GM12891 (cell line): ENCODE results near the gene NF1.
"Not testable (repeated sequence)": the region's sequence is repeated elsewhere in the genome, so short reads cannot be mapped to it uniquely, and the experiment has no call there.

Experiments used
- DNase-seq: peaks from one replicate; pipeline ENCODE4 v3.0.0; 2011; ENCODE audit warnings: low spot score; ENCODE audit not compliant: insufficient read length
- FAIRE-seq: peaks from 2 replicates; lab custom pipeline; 2011; peaks lifted over from hg19 to GRCh38; lab: Jason Lieb, UNC
- PAX5 ChIP-seq: IDR thresholded peaks from 2 replicates; pipeline ENCODE4 v1.6.1; 2011; ENCODE audit warnings: low read length, moderate library complexity, mild to moderate bottlenecking; ENCODE audit not compliant: insufficient read depth, severe bottlenecking
- POLR2A ChIP-seq: IDR thresholded peaks from 2 replicates; pipeline ENCODE4 v1.6.1; 2011; ENCODE audit warnings: low read depth, low read length, control low read depth
- POLR2AphosphoS5 ChIP-seq: IDR thresholded peaks from 2 replicates; pipeline ENCODE4 v1.6.1; 2011; ENCODE audit warnings: low read depth, low read length, control low read depth
- POU2F2 ChIP-seq: IDR thresholded peaks from 2 replicates; pipeline ENCODE4 v1.6.1; 2011; ENCODE audit warnings: low read depth, mild to moderate bottlenecking, control low read depth, low read length, moderate library complexity
- SPI1 ChIP-seq: IDR thresholded peaks from 2 replicates; pipeline ENCODE4 v1.6.1; 2011; ENCODE audit warnings: low read depth, low read length, control low read depth
- TAF1 ChIP-seq: IDR thresholded peaks from 2 replicates; pipeline ENCODE4 v1.6.1; 2011; ENCODE audit warnings: low read depth, low read length, control low read depth

Gene NF1

DNA sequence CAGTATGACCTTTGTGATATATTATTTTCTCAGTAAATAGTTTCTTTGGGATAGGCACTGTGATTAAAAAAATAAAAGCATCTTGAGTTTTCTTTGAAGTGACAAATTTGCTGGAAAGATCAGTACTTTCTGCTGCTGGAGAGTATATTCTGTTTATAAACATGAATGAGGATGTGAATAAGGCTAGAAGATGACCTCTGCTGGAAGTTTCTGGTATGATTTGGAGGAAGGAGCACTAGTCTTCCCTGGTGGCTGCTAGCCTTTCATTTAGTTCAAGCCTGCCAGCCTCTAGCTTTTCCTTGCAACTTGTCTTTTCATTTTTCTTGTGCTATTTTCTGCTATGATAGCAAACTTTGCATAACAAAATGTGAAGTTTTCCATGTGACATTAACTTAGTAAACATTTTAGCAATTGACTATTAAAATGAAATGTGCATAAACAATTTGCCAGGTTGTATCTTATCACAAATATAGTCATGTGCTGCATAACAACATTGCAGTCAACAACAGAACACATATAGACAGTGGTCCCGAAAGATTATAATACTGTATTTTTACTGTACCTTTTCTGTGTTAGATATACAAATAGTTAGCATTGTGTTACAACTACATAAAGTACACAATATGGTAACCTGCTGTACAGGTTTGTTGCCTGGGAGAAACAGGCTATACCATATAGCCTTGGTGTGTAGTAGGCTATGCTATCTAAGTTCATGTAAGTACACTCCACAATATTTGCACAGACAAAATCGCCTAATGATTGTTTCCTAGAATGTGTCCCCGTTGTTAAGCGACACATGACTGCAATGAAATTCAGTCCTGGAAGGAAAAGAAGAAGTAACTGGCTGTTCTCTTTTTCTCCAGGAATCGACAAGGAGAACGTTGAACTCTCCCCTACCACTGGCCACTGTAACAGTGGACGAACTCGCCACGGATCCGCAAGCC is 278.6 kb downstream of the NF1 start:
- FAIRE-seq (peak; percentile 66), DNase-seq (no peak)
- TF ChIP-seq POU2F2 (no peak), POLR2AphosphoS5 (no peak), SPI1 (no peak), TAF1 (no peak), PAX5 (no peak), POLR2A (no peak)

DNA sequence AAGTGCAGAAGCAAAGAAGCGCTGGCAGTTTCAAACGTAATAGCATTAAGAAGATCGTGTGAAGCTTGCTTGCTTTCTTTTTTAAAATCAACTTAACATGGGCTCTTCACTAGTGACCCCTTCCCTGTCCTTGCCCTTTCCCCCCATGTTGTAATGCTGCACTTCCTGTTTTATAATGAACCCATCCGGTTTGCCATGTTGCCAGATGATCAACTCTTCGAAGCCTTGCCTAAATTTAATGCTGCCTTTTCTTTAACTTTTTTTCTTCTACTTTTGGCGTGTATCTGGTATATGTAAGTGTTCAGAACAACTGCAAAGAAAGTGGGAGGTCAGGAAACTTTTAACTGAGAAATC is 279.3 kb downstream of the NF1 start:
- TF ChIP-seq SPI1: peak; percentile 79
- no peak for TF ChIP-seq POU2F2
- DNase-seq (no peak), FAIRE-seq (peak; percentile 26)

DNA sequence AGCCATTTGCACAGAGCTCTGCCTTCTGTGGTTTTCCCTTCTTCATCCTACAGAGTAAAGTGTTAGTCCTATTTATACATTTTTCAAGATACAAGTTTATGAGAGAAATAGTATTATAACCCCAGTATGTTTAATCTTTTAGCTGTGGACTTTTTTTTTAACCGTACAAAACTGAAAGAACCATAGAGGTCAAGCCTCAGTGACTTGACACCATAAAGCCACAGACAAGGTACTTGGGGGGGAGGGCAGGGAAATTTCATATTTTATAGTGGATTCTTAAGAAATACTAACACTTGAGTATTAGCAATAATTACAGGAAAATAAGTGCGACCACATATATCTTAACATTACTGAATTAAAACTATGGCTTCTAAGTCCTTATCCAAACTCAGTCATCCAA is 279.7 kb downstream of the NF1 start:
- FAIRE-seq (no peak), DNase-seq (no peak)
- TF ChIP-seq POLR2A (no peak), PAX5 (peak; percentile 35)

DNA sequence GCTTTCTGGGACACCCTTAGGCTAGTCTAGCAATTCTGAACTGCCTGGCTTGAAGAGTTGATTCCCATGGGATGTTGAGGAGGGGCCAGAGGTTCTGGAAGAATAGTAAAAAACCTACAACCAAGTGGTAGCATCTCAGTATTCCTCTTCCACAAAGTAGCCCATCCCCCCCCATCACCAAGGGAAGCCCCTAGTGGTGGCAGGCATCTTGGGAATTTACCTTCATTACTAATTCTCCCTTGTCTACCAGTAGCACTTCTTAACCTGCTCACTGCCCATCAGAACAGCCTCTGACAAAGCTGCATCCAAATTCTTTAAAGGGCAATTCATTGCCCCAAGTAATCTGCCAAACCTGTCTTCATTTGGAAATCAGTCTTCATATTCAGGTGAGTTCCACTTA is 283.9 kb downstream of the NF1 start:
- TF ChIP-seq POLR2AphosphoS5 (no peak), TAF1 (no peak), POLR2A (no peak), SPI1 (no peak), POU2F2 (no peak), PAX5 (no peak)
- no peak for DNase-seq
- no peak for FAIRE-seq

DNA sequence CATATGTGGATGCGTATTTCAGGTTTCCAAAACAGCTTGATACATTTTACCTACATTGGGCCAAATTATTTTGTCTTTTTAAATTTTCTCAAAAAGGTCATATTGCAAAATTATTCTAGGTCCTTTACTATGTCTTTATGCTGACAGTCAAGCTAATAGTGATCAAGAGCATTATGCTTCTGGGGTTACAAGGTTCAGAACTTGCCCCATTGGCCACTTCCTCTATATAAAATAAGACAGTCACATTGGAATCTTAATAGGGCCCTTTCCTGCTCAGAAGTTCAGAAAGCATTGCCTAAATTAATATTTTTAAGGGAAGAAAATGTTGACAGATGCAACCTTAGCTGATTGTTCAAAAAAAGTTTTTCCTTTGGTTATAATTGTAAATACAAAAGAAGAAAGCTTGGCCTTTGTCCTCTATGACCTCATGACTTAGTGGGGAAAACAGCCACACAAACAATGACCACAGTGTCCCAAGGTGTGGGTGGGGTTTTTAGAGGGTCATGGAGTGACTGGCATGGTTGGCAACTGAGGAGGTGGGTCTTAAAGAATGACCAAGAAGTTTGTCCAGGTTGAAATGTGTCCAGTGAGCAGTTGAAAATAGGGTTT is 284.9 kb downstream of the NF1 start:
- FAIRE-seq: no peak
- TF ChIP-seq POLR2AphosphoS5 (no peak), POLR2A (no peak), SPI1 (no peak), TAF1 (no peak), PAX5 (no peak), POU2F2 (no peak)

DNA sequence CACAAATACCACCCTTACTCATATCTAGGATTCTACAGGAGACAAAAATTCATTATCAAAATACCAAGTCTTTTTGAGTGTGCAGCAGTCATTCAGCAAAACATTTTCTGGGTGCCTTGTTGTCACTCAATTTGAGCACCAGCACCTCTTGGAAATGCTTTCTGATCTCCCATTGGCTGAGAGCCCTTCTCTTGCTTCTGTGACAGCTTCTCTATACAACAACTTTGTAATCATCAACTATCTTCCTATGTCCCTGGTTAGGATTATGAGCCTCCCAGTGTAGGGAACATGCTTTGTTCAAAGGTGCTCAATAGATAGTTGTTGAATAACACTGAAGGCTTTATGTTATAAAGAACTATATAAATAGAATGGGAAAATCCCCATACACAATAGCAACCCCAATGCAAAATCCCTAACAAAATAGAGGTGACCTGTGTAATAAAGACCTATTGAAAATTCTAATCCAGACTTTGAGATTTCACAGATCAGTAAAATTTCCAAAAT is 286.4 kb downstream of the NF1 start:
- no peak for TF ChIP-seq PAX5
- TF ChIP-seq SPI1: no peak
- no peak for TF ChIP-seq POLR2AphosphoS5
- no peak for TF ChIP-seq POLR2A
- no peak for TF ChIP-seq TAF1
- TF ChIP-seq POU2F2: no peak
- DNase-seq (no peak), FAIRE-seq (peak; percentile 31)

More for the DNA sequence above, 284.9 kb downstream of the NF1 start:
- DNase-seq: no peak

DNA sequence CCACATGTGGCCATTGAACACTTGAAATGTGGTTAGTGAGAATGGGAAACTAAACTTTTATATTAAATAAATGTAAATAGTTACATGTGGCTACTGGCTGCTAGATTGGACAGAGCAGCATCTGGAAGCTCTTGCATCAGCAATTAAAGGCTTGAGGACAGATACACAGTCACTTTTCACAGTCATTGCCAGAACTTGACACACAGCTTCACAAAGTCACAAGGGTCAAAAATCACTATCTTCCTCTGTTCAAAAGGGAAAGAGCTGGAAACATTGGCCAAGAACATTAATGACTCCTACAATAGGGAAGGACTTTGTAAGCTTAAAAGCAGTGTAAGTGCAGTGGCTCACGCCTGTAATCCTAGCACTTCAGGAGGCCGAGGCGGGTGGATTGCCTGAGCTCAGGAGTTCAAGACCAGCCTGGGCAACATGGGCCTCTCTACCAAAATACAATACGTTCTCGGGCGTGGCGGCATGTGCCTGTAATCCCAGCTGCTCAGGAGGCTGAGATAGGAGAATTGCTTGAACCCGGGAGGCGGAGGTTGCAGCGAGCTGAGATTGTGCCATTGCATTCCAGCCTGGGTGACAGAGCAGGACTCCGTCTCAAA is 288.0 kb downstream of the NF1 start:
- DNase-seq, FAIRE-seq: not testable (repeated sequence)

DNA sequence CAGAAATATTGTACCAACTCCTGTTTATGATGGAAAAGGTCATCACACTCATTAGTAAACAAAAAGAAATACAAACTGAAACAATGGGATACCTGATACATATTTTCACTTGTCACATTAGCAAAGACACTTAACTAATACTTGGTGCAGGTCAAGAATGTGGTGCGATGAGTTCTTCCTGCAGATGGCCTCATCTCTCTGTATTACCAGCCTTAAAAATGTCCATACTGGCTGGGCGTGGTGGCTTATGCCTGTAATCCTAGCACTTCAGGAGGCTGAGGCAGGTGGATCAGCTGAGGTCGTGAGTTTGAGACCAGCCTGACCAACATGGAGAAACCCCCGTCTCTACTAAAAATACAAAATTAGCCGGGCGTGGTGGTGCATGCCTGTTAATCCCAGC is 288.7 kb downstream of the NF1 start:
- not testable (repeated sequence) for DNase-seq, FAIRE-seq

DNA sequence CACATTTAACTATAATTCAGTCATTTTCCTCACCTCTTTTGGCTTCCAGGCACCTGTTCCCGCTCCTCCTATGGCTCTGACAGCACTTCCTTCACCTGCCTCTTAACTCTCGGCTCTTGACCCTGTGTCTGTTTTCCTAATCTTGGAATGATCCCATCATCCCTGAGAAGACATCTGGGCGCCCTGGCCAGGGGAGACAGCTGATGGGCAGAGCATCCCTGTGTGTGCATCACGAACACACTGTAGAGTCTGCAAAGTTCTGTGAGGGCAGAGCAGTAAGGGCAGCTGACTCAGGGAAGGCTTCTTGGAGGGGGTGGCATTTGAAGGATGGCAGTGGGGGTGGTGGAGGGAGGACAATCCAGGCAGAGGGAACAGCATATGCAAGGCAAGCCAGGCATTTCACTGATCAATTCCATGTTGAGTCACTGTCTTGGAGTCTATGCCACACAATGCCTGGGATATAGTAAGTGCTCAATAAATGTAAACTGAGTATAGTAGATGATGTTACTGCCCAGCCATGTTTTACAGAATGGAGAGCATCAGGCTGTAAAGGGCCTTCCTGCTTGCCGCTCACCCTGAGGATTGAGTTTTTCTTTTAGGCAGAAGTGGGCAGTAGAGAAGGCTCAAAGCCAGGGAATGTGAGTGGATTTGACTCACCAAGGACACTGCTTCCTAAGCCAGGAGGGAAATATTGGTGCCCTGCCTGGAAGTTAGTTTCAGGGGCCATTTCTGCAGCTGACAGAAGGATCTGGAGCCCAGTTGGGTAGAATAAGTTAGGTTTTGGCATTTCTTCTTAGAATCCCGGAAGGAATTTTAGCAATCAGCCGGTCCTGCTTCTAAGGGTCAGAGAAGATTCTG is 290.9 kb downstream of the NF1 start:
- no peak for TF ChIP-seq POU2F2
- TF ChIP-seq PAX5: no peak
- TF ChIP-seq POLR2A: no peak
- TF ChIP-seq SPI1: no peak
- no peak for TF ChIP-seq TAF1
- no peak for TF ChIP-seq POLR2AphosphoS5
- FAIRE-seq: no peak
- no peak for DNase-seq

DNA sequence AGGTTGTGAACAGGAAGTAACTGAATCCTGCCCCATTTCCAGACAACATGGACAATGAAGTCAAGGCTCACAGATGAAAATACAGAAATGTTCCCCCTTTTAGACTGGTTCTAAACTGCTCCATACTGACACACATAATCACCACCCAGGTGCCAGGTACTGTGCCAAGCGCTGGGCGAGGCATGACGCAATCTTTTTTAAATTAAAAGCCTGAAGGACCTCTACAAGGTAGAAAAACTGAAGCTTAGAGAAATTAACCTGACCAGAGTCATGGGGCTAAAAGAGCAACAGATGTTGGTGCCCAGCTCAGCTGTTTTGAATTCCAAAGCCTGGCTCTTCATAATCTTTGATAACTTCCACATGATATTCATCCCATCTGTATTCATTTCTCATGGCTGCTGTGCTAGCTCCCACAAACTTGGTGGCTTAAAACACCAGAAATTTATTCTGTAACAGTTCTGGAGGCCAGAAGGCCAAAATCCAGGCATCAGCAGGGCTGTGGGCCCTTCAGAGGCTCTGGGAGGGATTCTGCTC is 291.8 kb downstream of the NF1 start:
- no peak for TF ChIP-seq POU2F2
- FAIRE-seq: no peak
- DNase-seq: no peak
